ENCODE results near the gene SLC27A4. TPM values are rescaled to one million over a fixed set of nuclear protein-coding genes. Genes with fewer than 3 reads are reported as not detected.

The SLC27A4 gene
- total and polyA plus RNA-seq, 2 of the 13 experiments (the other 11 are each of a cell fraction or from before 2014, with no cell fraction given): 10.6 to 18.8 TPM

- no peak for TF ChIP-seq ZNF333 (CRISPR knock-in tag; IDR thresholded peaks at IDR 0.05; ENCODE audit: borderline replicate concordance)
- TF ChIP-seq GTF2F1 (IDR thresholded peaks at IDR 0.05; ENCODE audit: low read length): no peak
- no peak for TF ChIP-seq ZNF446 (CRISPR knock-in tag; IDR thresholded peaks at IDR 0.05)
- no peak for TF ChIP-seq RBM22 (optimal IDR thresholded peaks at IDR 0.05; ENCODE audit: low read length)
- TF ChIP-seq TBX3 (IDR thresholded peaks at IDR 0.05; ENCODE audit: borderline replicate concordance): no peak
- TF ChIP-seq KIAA2018 (CRISPR knock-in tag; IDR thresholded peaks at IDR 0.05; ENCODE audit: borderline replicate concordance): no peak
Measured at GRCh38 chr9:128372188-128372641, 31.9 kb downstream of the SLC27A4 start (continued).
